K562 (cell line): ENCODE data around the gene FAM20C. TPM values are rescaled to one million over a fixed set of nuclear protein-coding genes. Genes with fewer than 3 reads are reported as not detected.

Source experiments
- ATAC-seq: fragments of 200-7000 bp; cut with Tn5 transposase; 3 replicates; pipeline ENCODE4 v1.9.1; 2020; ENCODE audit warnings: moderate library complexity
- BruUV-seq: library from RNA; stranded (reverse); fragments of 400-500 nt; replicated peaks from 2 replicates; lab custom pipeline; 2021; lab: Mats Ljungman, UMichigan
- CTCF ChIA-PET: fragments of 300-600 bp; formaldehyde crosslinking; extraction: SDS; loops from one replicate; lab custom pipeline; 2021; ENCODE audit warnings: low intra/inter-chr PET ratio; lab: Yijun Ruan, JAX
- POLR2A ChIA-PET: fragments of 300-600, 350-650 bp; sonication (Branson Sonifier 250); formaldehyde crosslinking; extraction: SDS; loops from one replicate; lab custom pipeline; 2021; ENCODE audit warnings: antibody characterized with exemption, inconsistent platforms; lab: Yijun Ruan, JAX
- DNase-seq, 4 experiments: peaks; one replicate each; pipeline versions ENCODE4 v3.0.0 to v3.0.0-alpha.2; 2011 to 2018; ENCODE audit warnings: low spot score in 3 of 4, mixed read lengths in 3 of 4; ENCODE audit errors: extremely low read depth in 1 of 4
- FAIRE-seq: peaks from 2 replicates; lab custom pipeline; 2011; peaks lifted over from hg19 to GRCh38; lab: Jason Lieb, UNC
- H2AFZ ChIP-seq: 2 replicates; pipeline ENCODE4 v1.6.0; 2011; ENCODE audit warnings: low read depth, low read length, control low read depth, inconsistent platforms
- H3K27ac ChIP-seq: fragments of 200-600 bp; 3 replicates; pipeline ENCODE4 v1.8.0; 2011; ENCODE audit warnings: low read depth, mild to moderate bottlenecking, control low read depth, inconsistent platforms, low read length, moderate library complexity, mixed read lengths; ENCODE audit errors: extremely low read depth
- H3K27me3 ChIP-seq, 2 experiments: fragments of 300-600 bp in 1 of 2; 2 replicates in 1 of 2; 3 replicates in 1 of 2; pipeline versions ENCODE4 v1.6.0 to v1.8.0; 2011; ENCODE audit warnings: inconsistent platforms in 2 of 2, low read length in 2 of 2, mild to moderate bottlenecking in 1 of 2, mixed read lengths in 1 of 2, moderate library complexity in 1 of 2; ENCODE audit not compliant: control insufficient read depth in 2 of 2, insufficient read depth in 2 of 2
- H3K36me3 ChIP-seq: fragments of 300-600 bp; 3 replicates; pipeline ENCODE4 v1.8.0; 2011; ENCODE audit warnings: mild to moderate bottlenecking, low read length, inconsistent platforms; ENCODE audit not compliant: control insufficient read depth, insufficient read depth
- H3K4me1 ChIP-seq, 2 experiments: fragments of 200-600 bp in 1 of 2; replicated peaks in 1 of 2; 2 replicates in 1 of 2; 3 replicates in 1 of 2; pipeline versions ENCODE4 v1.5.1 to v1.8.0; 2011; ENCODE audit warnings: inconsistent platforms in 2 of 2, low read length in 2 of 2, mild to moderate bottlenecking in 1 of 2, mixed read lengths in 1 of 2, moderate library complexity in 1 of 2; ENCODE audit not compliant: control insufficient read depth in 2 of 2, insufficient read depth in 2 of 2
- H3K4me2 ChIP-seq: 2 replicates; pipeline ENCODE4 v1.6.1; 2011; ENCODE audit warnings: low read length, control low read depth, inconsistent platforms, mixed read lengths; ENCODE audit not compliant: insufficient read depth
- H3K4me3 ChIP-seq: fragments of 200-600 bp; sonication (generic), shearing (Covaris generic); 2 replicates; pipeline ENCODE4 v1.5.1; 2016; ENCODE audit warnings: control low read depth, inconsistent platforms
- H3K79me2 ChIP-seq: fragments of 200-600 bp; 3 replicates; pipeline ENCODE4 v1.8.0; 2011; ENCODE audit warnings: low read length, inconsistent platforms; ENCODE audit not compliant: control insufficient read depth, insufficient read depth
- H3K9ac ChIP-seq, 2 experiments: 2 replicates each; pipeline versions ENCODE4 v1.6.0 to v1.6.1; 2011; ENCODE audit warnings: low read depth in 2 of 2, low read length in 2 of 2, control low read depth in 1 of 2, inconsistent platforms in 1 of 2, mild to moderate bottlenecking in 1 of 2, mixed read lengths in 1 of 2; ENCODE audit not compliant: insufficient read depth in 1 of 2
- H3K9me1 ChIP-seq: one replicate; pipeline ENCODE4 v1.6.0; 2011; ENCODE audit warnings: inconsistent platforms, mild to moderate bottlenecking, low read length, moderate library complexity; ENCODE audit not compliant: control insufficient read depth, insufficient read depth
- H3K9me3 ChIP-seq: replicated peaks from 2 replicates; pipeline ENCODE4 v1.5.1; 2011; ENCODE audit warnings: low read depth, low read length, inconsistent platforms; ENCODE audit not compliant: control insufficient read depth, insufficient read depth
- H4K20me1 ChIP-seq: replicated peaks from 2 replicates; pipeline ENCODE4 v1.6.1; 2011; ENCODE audit warnings: low read length, inconsistent platforms, mixed read lengths; ENCODE audit not compliant: control insufficient read depth, insufficient read depth
- NR1H2 ChIP-seq: sonication (generic); formaldehyde crosslinking; IDR thresholded peaks from 2 replicates; pipeline ENCODE4 v1.4.0; 2020; ENCODE audit warnings: mild to moderate bottlenecking, missing genetic modification reagents
- NR4A1 ChIP-seq, 2 experiments: fragments of 250-450 bp in 1 of 2; fragments of 450-650 bp in 1 of 2; sonication (Bioruptor Pico) in 1 of 2; IDR thresholded peaks; 2 replicates each; pipeline versions ENCODE4 v1.4.0 to v1.6.1; 2016 to 2020; ENCODE audit warnings: mild to moderate bottlenecking in 2 of 2, missing compliant biosample characterization in 1 of 2, missing genetic modification characterization in 1 of 2, moderate library complexity in 1 of 2
- UBTF ChIP-seq, 2 experiments: IDR thresholded peaks; 2 replicates each; pipeline ENCODE4 v1.6.1; 2012; ENCODE audit warnings: improper control_type of control experiment in 2 of 2, low read depth in 2 of 2, low read length in 2 of 2, borderline replicate concordance in 1 of 2
- ZNF280B ChIP-seq: fragments of 250-450 bp; sonication (Bioruptor Pico); IDR thresholded peaks from 2 replicates; pipeline ENCODE4 v1.5.1; 2021; ENCODE audit warnings: mild to moderate bottlenecking
- ZNF551 ChIP-seq: fragments of 250-450 bp; sonication (Bioruptor Pico); IDR thresholded peaks from 2 replicates; pipeline ENCODE4 v1.5.0; 2021; ENCODE audit warnings: mild to moderate bottlenecking, moderate library complexity
- ZNF717 ChIP-seq: fragments of 250-450 bp; sonication (Bioruptor Pico); IDR thresholded peaks from 2 replicates; pipeline ENCODE4 v1.5.0; 2021
- WGBS: fragments of 100-300 bp; shearing (Covaris generic); methylation state at CpG from one replicate; pipeline ENCODE4 v1.1.6; 2016; ENCODE audit warnings: low coverage, mixed read lengths; ENCODE audit not compliant: insufficient coverage; ENCODE audit errors: missing lambda C conversion rate; 5-methylcytosine and 5-hydroxymethylcytosine counted together
- in situ Hi-C: fragments of 300-500 bp; cut with MboI; formaldehyde crosslinking; loops from 4 replicates; pipeline ENCODE4 v1.15.0; 2018; ENCODE audit warnings: inconsistent platforms, mixed read lengths
- intact Hi-C: fragments of 100-400 bp; cut with micrococcal nuclease; formaldehyde crosslinking; loops from 2 replicates; pipeline ENCODE4 v1.14.2; 2022
- polyA plus RNA-seq, 8 experiments: library from polyadenylated mRNA; depleted of rRNA in 4 of 8; stranded (reverse) in 5 of 8; unstranded in 3 of 8; fragments of >200 nt; fragmentation: Nextera tagmentation in 2 of 8; fragmentation: Illumina TruSeq in 1 of 8; extraction: Ambion mirVana in 2 of 8; extraction: Trizol in 1 of 8; gene quantifications; 2 replicates each; pipeline versions ENCODE4 v1.2.1 to v1.2.3, GENCODE V29; 2011 to 2014; ENCODE audit warnings: inconsistent platforms in 1 of 8, missing spikeins in 1 of 8
- total RNA-seq, 7 experiments: library from RNA; depleted of rRNA in 6 of 7; stranded (reverse); fragments of >200 nt in 6 of 7; fragmentation: Illumina TruSeq in 2 of 7; extraction: Trizol in 2 of 7; gene quantifications; 2 replicates each; pipeline versions ENCODE4 v1.2.1 to v1.2.3, GENCODE V29; 2011 to 2021; ENCODE audit warnings: low replicate concordance in 1 of 7
- TF ChIP-seq, protein P1 (sequence below), 3 experiments: fragments of 200-800 bp in 1 of 3; fragments of 250-450 bp in 1 of 3; fragments of 450-650 bp in 1 of 3; sonication (Bioruptor Pico) in 1 of 3; sonication (Bioruptor generic) in 1 of 3; formaldehyde crosslinking in 1 of 3; IDR thresholded peaks; 2 replicates each; pipeline versions ENCODE4 v1.6.1 to v1.8.0; 2016 to 2022; ENCODE audit warnings: mild to moderate bottlenecking in 2 of 3, missing genetic modification characterization in 2 of 3, missing compliant biosample characterization in 1 of 3, moderate library complexity in 1 of 3

FAM20C gene
- total and polyA plus RNA-seq, 9 of the 15 experiments (the other 6 are each of a cell fraction or from before 2014, with no cell fraction given), result 0.09 TPM; not detected in 8

DNA sequence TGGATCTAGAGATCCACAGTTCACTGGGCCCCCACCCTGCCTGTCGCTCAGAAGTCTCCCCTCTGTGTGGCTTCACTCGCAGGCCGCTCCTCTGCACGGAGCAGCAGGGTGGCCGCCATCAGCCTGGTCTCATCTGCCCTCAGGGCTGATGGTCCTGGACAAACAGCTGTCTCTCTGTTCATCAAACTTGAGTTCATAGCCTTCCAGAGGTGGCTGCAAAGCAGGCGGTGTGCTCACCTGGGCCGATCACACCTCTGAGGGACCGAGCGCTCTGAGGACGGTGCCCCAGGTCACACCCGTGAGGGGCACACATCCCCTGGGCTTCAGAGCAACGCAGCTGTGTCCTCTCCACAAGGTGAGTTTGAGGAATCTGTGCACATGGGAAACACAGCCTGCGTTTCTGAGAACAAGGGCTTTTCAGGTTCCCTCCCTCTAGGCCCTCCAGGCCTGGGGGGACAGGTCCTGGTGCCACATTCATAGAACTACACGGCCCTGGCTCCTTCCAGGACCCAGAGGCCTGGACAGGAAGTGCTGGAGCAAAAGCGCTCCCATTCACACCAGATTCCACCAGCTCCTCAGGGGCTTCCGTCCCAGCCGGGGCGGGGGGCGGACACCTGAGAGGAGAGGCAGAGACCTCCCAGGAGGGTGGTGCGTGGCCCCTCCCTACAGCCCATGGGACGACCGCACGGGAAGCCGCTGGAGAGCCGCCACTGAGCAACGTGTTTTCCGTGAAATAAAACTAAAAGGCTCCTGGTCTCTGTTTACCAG, 31.2 kb upstream of the FAM20C start (continued):
- TF ChIP-seq, protein P1, sequence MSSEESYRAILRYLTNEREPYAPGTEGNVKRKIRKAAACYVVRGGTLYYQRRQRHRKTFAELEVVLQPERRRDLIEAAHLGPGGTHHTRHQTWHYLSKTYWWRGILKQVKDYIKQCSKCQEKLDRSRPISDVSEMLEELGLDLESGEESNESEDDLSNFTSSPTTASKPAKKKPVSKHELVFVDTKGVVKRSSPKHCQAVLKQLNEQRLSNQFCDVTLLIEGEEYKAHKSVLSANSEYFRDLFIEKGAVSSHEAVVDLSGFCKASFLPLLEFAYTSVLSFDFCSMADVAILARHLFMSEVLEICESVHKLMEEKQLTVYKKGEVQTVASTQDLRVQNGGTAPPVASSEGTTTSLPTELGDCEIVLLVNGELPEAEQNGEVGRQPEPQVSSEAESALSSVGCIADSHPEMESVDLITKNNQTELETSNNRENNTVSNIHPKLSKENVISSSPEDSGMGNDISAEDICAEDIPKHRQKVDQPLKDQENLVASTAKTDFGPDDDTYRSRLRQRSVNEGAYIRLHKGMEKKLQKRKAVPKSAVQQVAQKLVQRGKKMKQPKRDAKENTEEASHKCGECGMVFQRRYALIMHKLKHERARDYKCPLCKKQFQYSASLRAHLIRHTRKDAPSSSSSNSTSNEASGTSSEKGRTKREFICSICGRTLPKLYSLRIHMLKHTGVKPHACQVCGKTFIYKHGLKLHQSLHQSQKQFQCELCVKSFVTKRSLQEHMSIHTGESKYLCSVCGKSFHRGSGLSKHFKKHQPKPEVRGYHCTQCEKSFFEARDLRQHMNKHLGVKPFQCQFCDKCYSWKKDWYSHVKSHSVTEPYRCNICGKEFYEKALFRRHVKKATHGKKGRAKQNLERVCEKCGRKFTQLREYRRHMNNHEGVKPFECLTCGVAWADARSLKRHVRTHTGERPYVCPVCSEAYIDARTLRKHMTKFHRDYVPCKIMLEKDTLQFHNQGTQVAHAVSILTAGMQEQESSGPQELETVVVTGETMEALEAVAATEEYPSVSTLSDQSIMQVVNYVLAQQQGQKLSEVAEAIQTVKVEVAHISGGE (CRISPR knock-in tag; IDR thresholded peaks at IDR 0.05), result no peak

DNA sequence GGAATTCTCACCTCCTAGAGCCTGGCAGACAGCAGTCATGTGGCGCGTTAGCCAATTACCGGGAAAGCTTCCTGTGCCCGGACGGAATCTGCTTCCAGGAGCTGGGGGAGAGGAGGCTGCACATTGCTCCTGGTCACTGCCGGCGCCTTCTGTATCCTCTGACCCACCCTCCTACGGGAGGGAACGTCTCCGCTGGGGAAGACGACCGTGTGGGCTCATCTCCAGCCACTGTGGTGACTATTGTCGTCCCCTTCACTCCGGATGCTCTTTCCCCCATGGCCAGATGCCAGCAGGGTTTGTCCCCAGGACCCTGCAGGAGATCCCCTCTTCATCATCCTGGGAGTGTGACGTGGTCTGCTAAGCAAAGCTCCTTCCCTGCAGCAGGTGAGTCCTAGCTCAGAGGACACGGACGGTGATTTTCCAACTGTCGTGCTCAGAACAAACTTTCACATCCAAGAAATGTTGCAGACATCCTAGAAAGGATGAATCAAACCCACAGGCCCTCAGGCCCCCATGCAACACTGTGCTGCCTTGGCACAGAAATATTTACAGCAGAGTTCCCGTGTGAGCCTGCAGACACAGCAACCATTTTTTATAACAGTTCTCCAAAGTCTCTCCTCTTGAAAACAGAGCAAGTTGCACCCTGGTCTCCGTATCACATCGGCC, 29.6 kb upstream of the FAM20C start:
- Histone ChIP-seq H3K9ac (no peak overlapping the region), H4K20me1 (peaks cover 18% of the 10 kb centered on the region), H3K9me3 (no peaks in the 10 kb centered on the region), H3K79me2 (no peaks in the 10 kb centered on the region), H3K27ac (no peak overlapping the region), H2AFZ (no peak overlapping the region), H3K4me1 (peaks cover 0 to 16% of the 10 kb centered on the region in 2 experiments; a peak in 1 of 5 replicates), H3K27me3 (peaks cover 77 to 92% of the 10 kb centered on the region in 2 experiments), H3K9me1 (peaks cover 6% of the 10 kb centered on the region), H3K4me2 (no peak overlapping the region), H3K36me3 (no peaks in the 10 kb centered on the region), H3K4me3 (no peak overlapping the region)
- BruUV-seq, result no TSS peak
- in situ Hi-C loops, result no loop called here
- 0% methylated on average over 21 of the region's 21 CpGs for WGBS
- POLR2A ChIA-PET, result interaction anchor here (0.7 to 1.2 kb wide), 4 partner anchors 9 to 17 kb away, joined by 3 to 5 read pairs (median 4); no protein-coding TSS in a partner anchor
- intact Hi-C loops, result no loop called here
- CTCF ChIA-PET, result no interaction called here
- DNase-seq (no peak), FAIRE-seq (no peak), ATAC-seq (no peak)
- TF ChIP-seq ZNF717 (CRISPR knock-in tag), result no peak
- peak in 1 of 2 experiments; percentile 38; a peak in 1 of 4 replicates for TF ChIP-seq UBTF (IDR thresholded peaks at IDR 0.05; ENCODE audit: borderline replicate concordance in 1 of 2, low read depth in 2 of 2, low read length in 2 of 2)
- no peak for TF ChIP-seq ZNF551 (CRISPR knock-in tag)
- TF ChIP-seq NR1H2 (CRISPR knock-in tag), result no peak
- no peak for TF ChIP-seq ZNF280B (CRISPR knock-in tag)
- TF ChIP-seq NR4A1 (CRISPR knock-in tag; IDR thresholded peaks at IDR 0.05), result no peak
- no peak for TF ChIP-seq NR4A1 (tag; IDR thresholded peaks at IDR 0.05)
